ENCODE data around the gene TAS1R1.

TAS1R1 gene

GRCh38 chr1:6588128-6588892 lies 33.2 kb downstream of the TAS1R1 start:
- Histone ChIP-seq H3K4me3 (ENCODE audit: low read length) (no peak overlapping the region), H3K9ac (ENCODE audit: low read length) (no peak overlapping the region), H3K9me3 (ENCODE audit: control insufficient read depth, low read length) (no peaks in the 10 kb centered on the region), H3K27me3 (ENCODE audit: control insufficient read depth, insufficient read depth, low read length) (no peaks in the 10 kb centered on the region), H3K36me3 (ENCODE audit: control insufficient read depth, insufficient read depth, low read length) (peaks cover 11% of the 10 kb centered on the region), H3K4me1 (ENCODE audit: control insufficient read depth, insufficient read depth, low read length) (peaks cover 17% of the 10 kb centered on the region)

GRCh38 chr1:6588893-6589520 lies 33.9 kb downstream of the TAS1R1 start:
- Histone ChIP-seq H3K36me3 (ENCODE audit: control insufficient read depth, insufficient read depth, low read length) (peaks cover 11% of the 10 kb centered on the region), H3K9ac (ENCODE audit: low read length) (no peak overlapping the region), H3K4me1 (ENCODE audit: control insufficient read depth, insufficient read depth, low read length) (peaks cover 17% of the 10 kb centered on the region), H3K9me3 (ENCODE audit: control insufficient read depth, low read length) (no peaks in the 10 kb centered on the region), H3K27me3 (ENCODE audit: control insufficient read depth, insufficient read depth, low read length) (no peaks in the 10 kb centered on the region), H3K4me3 (ENCODE audit: low read length) (no peak overlapping the region)

- H3K4me3 ChIP-seq (ENCODE audit: low read length): no peak overlapping the region
- no peaks in the 10 kb centered on the region for H3K27me3 ChIP-seq (ENCODE audit: control insufficient read depth, insufficient read depth, low read length)
- peaks cover 7% of the 10 kb centered on the region for H3K36me3 ChIP-seq (ENCODE audit: control insufficient read depth, insufficient read depth, low read length)
- no peak overlapping the region for H3K9ac ChIP-seq (ENCODE audit: low read length)
- H3K9me3 ChIP-seq (ENCODE audit: control insufficient read depth, low read length): no peaks in the 10 kb centered on the region
- H3K4me1 ChIP-seq (ENCODE audit: control insufficient read depth, insufficient read depth, low read length): peaks cover 17% of the 10 kb centered on the region
Observed at GRCh38 chr1:6590046-6590445, 34.9 kb downstream of the TAS1R1 start.

DNA sequence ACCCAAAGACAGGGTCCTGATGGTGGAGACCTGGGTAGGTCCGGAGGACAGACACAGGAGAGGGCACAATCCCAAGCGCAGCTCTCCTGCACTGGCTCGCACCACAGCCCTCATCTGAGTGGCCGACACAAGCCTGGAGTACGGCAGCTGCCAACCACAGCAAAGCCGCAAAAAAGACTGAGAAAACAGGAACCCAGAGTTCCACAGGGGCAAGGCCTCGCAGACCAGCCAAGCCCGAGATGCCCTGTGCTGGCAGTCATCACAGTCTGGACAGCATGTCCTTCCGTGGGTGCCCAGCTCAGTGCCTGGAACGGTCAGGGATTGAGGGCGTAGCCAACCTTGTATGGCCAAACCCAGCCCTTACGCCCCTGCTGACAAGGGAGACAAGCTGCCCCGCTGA lies 36.1 kb downstream of the TAS1R1 start:
- Histone ChIP-seq H3K27me3 (ENCODE audit: control insufficient read depth, insufficient read depth, low read length) (no peaks in the 10 kb centered on the region), H3K9ac (ENCODE audit: low read length) (no peak overlapping the region), H3K36me3 (ENCODE audit: control insufficient read depth, insufficient read depth, low read length) (peaks cover 7% of the 10 kb centered on the region), H3K4me3 (ENCODE audit: low read length) (no peak overlapping the region), H3K9me3 (ENCODE audit: control insufficient read depth, low read length) (no peaks in the 10 kb centered on the region), H3K4me1 (ENCODE audit: control insufficient read depth, insufficient read depth, low read length) (peaks cover 17% of the 10 kb centered on the region)

- Histone ChIP-seq H3K4me1 (ENCODE audit: control insufficient read depth, insufficient read depth, low read length) (peaks cover 17% of the 10 kb centered on the region), H3K27me3 (ENCODE audit: control insufficient read depth, insufficient read depth, low read length) (no peaks in the 10 kb centered on the region), H3K9me3 (ENCODE audit: control insufficient read depth, low read length) (no peaks in the 10 kb centered on the region), H3K36me3 (ENCODE audit: control insufficient read depth, insufficient read depth, low read length) (peaks cover 7% of the 10 kb centered on the region), H3K4me3 (ENCODE audit: low read length) (no peak overlapping the region), H3K9ac (ENCODE audit: low read length) (no peak overlapping the region)
Observed at GRCh38 chr1:6591644-6592043, 36.5 kb downstream of the TAS1R1 start.

DNA sequence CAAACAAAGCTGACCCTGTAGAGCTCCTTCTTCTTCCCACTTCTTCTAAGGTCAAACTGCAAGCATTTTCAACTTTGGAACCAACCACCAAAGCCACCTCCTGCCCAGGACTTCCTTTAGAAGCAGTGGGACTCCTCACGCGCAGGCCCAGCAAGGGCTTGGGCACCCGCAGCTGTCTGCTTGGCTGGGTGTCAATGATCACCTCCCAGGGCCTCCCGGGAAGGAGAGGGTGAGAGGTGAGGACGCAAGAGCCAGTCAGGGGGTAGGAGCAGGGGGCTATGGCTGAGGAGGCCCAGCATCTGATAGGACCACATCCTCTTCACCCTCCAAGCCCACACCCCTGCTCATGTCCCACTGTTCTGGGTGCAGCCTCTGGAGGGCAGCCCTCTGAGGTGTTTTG lies 37.3 kb downstream of the TAS1R1 start:
- Histone ChIP-seq H3K36me3 (ENCODE audit: control insufficient read depth, insufficient read depth, low read length) (peaks cover 7% of the 10 kb centered on the region), H3K4me1 (ENCODE audit: control insufficient read depth, insufficient read depth, low read length) (peaks cover 11% of the 10 kb centered on the region), H3K27me3 (ENCODE audit: control insufficient read depth, insufficient read depth, low read length) (no peaks in the 10 kb centered on the region), H3K9me3 (ENCODE audit: control insufficient read depth, low read length) (no peaks in the 10 kb centered on the region), H3K9ac (ENCODE audit: low read length) (no peak overlapping the region), H3K4me3 (ENCODE audit: low read length) (no peak overlapping the region)

GRCh38 chr1:6592865-6593593 lies 37.9 kb downstream of the TAS1R1 start:
- Histone ChIP-seq H3K4me3 (ENCODE audit: low read length) (no peak overlapping the region), H3K9ac (ENCODE audit: low read length) (no peak overlapping the region), H3K36me3 (ENCODE audit: control insufficient read depth, insufficient read depth, low read length) (peaks cover 7% of the 10 kb centered on the region), H3K9me3 (ENCODE audit: control insufficient read depth, low read length) (no peaks in the 10 kb centered on the region), H3K27me3 (ENCODE audit: control insufficient read depth, insufficient read depth, low read length) (no peaks in the 10 kb centered on the region), H3K4me1 (ENCODE audit: control insufficient read depth, insufficient read depth, low read length) (peaks cover 5% of the 10 kb centered on the region)

GRCh38 chr1:6593810-6594209 lies 38.7 kb downstream of the TAS1R1 start:
- Histone ChIP-seq H3K9me3 (ENCODE audit: control insufficient read depth, low read length) (no peaks in the 10 kb centered on the region), H3K4me1 (ENCODE audit: control insufficient read depth, insufficient read depth, low read length) (peaks cover 2% of the 10 kb centered on the region), H3K27me3 (ENCODE audit: control insufficient read depth, insufficient read depth, low read length) (no peaks in the 10 kb centered on the region), H3K9ac (ENCODE audit: low read length) (no peak overlapping the region), H3K4me3 (ENCODE audit: low read length) (no peak overlapping the region), H3K36me3 (ENCODE audit: control insufficient read depth, insufficient read depth, low read length) (peaks cover 7% of the 10 kb centered on the region)

DNA sequence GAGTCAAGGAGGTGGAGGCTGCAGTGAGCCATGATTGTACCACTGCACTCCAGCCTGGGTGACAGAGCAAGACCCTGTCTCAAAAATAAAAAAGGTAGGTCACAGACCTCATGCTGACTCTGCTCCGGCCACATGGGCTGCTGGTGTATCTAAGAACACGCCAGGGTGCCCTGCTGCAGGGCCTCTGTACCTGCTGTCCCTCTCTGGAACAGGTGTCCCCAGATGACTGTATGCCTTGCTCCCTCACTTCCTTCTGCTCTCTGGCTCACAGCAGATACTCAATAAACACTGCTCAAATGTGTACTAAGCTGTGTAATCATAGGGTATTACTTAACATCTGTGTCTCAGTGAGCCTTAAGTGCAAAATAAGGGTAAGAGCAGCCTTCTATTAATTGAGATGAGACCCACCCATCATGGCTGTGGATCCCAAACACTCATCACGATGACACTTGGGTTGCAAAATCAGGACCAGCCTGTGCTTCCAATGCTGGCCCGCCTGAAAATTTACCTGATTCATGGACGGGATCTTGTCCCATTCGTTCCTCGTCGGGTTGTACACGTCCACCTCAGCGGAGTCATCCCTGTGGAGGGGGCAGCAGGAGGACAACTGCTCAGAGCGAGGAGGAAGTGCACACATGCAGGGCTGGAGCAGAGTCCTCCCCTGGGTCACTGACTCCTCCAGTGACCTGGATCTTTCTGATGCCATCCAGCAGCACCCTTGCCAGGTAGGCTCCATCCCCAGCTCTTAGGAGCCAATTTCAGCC lies 40.1 kb downstream of the TAS1R1 start:
- H3K9ac ChIP-seq (ENCODE audit: low read length): no peak overlapping the region
- H3K4me1 ChIP-seq (ENCODE audit: control insufficient read depth, insufficient read depth, low read length): peaks cover 12% of the 10 kb centered on the region
- H3K27me3 ChIP-seq (ENCODE audit: control insufficient read depth, insufficient read depth, low read length): no peaks in the 10 kb centered on the region
- H3K36me3 ChIP-seq (ENCODE audit: control insufficient read depth, insufficient read depth, low read length): no peaks in the 10 kb centered on the region
- no peak overlapping the region for H3K4me3 ChIP-seq (ENCODE audit: low read length)
- H3K9me3 ChIP-seq (ENCODE audit: control insufficient read depth, low read length): no peaks in the 10 kb centered on the region

GRCh38 chr1:6596351-6596750 lies 41.2 kb downstream of the TAS1R1 start:
- Histone ChIP-seq H3K9me3 (ENCODE audit: control insufficient read depth, low read length) (no peaks in the 10 kb centered on the region), H3K27me3 (ENCODE audit: control insufficient read depth, insufficient read depth, low read length) (no peaks in the 10 kb centered on the region), H3K4me1 (ENCODE audit: control insufficient read depth, insufficient read depth, low read length) (peaks cover 20% of the 10 kb centered on the region), H3K9ac (ENCODE audit: low read length) (no peak overlapping the region), H3K36me3 (ENCODE audit: control insufficient read depth, insufficient read depth, low read length) (no peaks in the 10 kb centered on the region), H3K4me3 (ENCODE audit: low read length) (no peak overlapping the region)

GRCh38 chr1:6596886-6597776 lies 42.0 kb downstream of the TAS1R1 start:
- H3K9ac ChIP-seq (ENCODE audit: low read length): no peak overlapping the region
- no peak overlapping the region for H3K4me3 ChIP-seq (ENCODE audit: low read length)
- peaks cover 20% of the 10 kb centered on the region for H3K4me1 ChIP-seq (ENCODE audit: control insufficient read depth, insufficient read depth, low read length)
- no peaks in the 10 kb centered on the region for H3K27me3 ChIP-seq (ENCODE audit: control insufficient read depth, insufficient read depth, low read length)
- no peaks in the 10 kb centered on the region for H3K36me3 ChIP-seq (ENCODE audit: control insufficient read depth, insufficient read depth, low read length)
- no peaks in the 10 kb centered on the region for H3K9me3 ChIP-seq (ENCODE audit: control insufficient read depth, low read length)

All from mucosa of stomach (tissue), 1 donor.